H1 (cell line): ENCODE data around the gene CTRL. TPM values are rescaled to one million over a fixed set of nuclear protein-coding genes. Genes with fewer than 3 reads are reported as not detected.
A peak's percentile ranks its signal among the peaks of the same experiment; 100 is the strongest.

ENCODE experiments used
- EP300 ChIP-seq, 2 experiments: IDR thresholded peaks; 1 replicate in 1 of 2; 2 replicates in 1 of 2; pipeline ENCODE4 v1.6.1; 2011 to 2012; ENCODE audit warnings: low read depth in 2 of 2, low read length in 2 of 2, mild to moderate bottlenecking in 2 of 2, borderline replicate concordance in 1 of 2, inconsistent platforms in 1 of 2, moderate library complexity in 1 of 2
- GABPA ChIP-seq: IDR thresholded peaks from 2 replicates; pipeline ENCODE4 v1.6.1; 2011; ENCODE audit warnings: mild to moderate bottlenecking, low read length, moderate library complexity, borderline replicate concordance; ENCODE audit not compliant: insufficient read depth
- JUND ChIP-seq: IDR thresholded peaks from 2 replicates; pipeline ENCODE4 v1.6.1; 2011; ENCODE audit warnings: mild to moderate bottlenecking, improper control_type of control experiment, low read length
- POLR2A ChIP-seq, 2 experiments: IDR thresholded peaks; 1 replicate in 1 of 2; 2 replicates in 1 of 2; pipeline ENCODE4 v1.6.1; 2011; ENCODE audit warnings: low read depth in 2 of 2, low read length in 2 of 2, mild to moderate bottlenecking in 2 of 2; ENCODE audit errors: control extremely low read depth in 1 of 2
- polyA plus RNA-seq, 7 experiments: library from polyadenylated mRNA; depleted of rRNA in 3 of 7; stranded (reverse) in 5 of 7; unstranded in 2 of 7; fragments of >200 nt in 5 of 7; fragments of 200-250 nt in 2 of 7; gene quantifications; 1 replicate in 5 of 7; 2 replicates in 1 of 7; 4 replicates in 1 of 7; pipeline versions ENCODE4 v1.2.1 to v1.2.3, GENCODE V29; 2011 to 2013; ENCODE audit warnings: missing spikeins in 2 of 7, mixed read lengths in 2 of 7
- total RNA-seq: library from RNA; stranded (reverse); fragmentation: NEBNext Ultra II Directional; extraction: Animal tissue kit (Norgen Biotek cat#: 25700); gene quantifications from 2 replicates; pipeline ENCODE4 v1.2.1, GENCODE V29; 2021
- TF ChIP-seq, protein P1 (sequence below): fragments of 300-600 bp; sonication (generic); IDR thresholded peaks from 2 replicates; pipeline ENCODE4 v1.7.1; 2012; ENCODE audit warnings: low read length, moderate library complexity, mild to moderate bottlenecking, inconsistent platforms; ENCODE audit not compliant: insufficient replicate concordance

Gene CTRL
- total and polyA plus RNA-seq, 2 of the 8 experiments (the other 6 are each of a cell fraction or from before 2014, with no cell fraction given), result 1.7 to 4.2 TPM

DNA sequence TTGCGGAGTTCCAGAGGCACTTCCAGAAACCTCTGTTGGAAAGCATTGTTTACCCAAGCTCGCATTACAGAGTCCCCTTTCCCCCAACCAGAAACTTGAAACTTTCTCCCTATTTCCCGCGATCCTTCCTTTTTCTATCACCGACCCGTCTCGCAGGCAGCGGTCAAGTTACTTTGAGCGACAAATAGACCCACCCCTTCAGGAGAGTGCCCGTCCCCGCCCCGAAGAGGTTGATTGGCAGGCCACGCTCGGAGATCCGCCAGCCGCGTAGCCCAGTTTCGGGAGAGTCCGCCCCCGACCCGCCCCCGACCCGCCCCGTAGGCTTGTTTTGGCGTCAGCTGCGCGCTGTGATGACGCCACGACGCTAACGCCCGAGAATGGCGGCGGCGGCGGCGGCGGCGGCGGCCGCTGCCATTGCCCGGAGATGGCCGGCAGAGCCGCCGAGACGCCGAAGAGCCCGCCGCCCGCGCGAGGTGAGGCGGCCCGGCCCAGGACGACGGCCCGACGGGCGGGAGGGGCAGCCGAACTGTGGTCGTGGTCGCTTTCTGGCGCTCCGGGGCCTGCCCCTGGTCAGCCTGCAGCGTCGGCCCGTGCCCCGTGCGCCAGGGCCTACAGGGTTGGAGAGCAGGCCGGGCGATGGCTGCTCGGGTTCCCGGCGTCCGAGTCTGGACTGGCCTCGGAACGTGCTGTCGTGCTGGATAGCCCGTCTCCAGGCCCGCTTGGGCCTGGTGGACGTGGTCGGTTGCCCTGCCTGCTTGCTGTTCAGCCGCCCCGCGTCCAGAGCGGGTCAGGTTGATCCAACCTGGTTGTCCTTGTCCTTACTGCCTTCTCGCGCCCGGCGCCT is 38.5 kb downstream of the CTRL start, which contains the start of gene PSKH1 (continued):
- TF ChIP-seq GABPA (no peak), POLR2A (IDR thresholded peaks at IDR 0.05; ENCODE audit: control extremely low read depth in 1 of 2, low read depth in 2 of 2, low read length in 2 of 2) (peak; percentile 56 to 81), JUND (no peak), EP300 (IDR thresholded peaks at IDR 0.05; ENCODE audit: borderline replicate concordance in 1 of 2, low read depth in 2 of 2, low read length in 2 of 2) (0 out of 3 replicates have a peak, but pooled peaks of 1 of the 2 experiments have one; percentile 43)
- TF ChIP-seq, protein P1, sequence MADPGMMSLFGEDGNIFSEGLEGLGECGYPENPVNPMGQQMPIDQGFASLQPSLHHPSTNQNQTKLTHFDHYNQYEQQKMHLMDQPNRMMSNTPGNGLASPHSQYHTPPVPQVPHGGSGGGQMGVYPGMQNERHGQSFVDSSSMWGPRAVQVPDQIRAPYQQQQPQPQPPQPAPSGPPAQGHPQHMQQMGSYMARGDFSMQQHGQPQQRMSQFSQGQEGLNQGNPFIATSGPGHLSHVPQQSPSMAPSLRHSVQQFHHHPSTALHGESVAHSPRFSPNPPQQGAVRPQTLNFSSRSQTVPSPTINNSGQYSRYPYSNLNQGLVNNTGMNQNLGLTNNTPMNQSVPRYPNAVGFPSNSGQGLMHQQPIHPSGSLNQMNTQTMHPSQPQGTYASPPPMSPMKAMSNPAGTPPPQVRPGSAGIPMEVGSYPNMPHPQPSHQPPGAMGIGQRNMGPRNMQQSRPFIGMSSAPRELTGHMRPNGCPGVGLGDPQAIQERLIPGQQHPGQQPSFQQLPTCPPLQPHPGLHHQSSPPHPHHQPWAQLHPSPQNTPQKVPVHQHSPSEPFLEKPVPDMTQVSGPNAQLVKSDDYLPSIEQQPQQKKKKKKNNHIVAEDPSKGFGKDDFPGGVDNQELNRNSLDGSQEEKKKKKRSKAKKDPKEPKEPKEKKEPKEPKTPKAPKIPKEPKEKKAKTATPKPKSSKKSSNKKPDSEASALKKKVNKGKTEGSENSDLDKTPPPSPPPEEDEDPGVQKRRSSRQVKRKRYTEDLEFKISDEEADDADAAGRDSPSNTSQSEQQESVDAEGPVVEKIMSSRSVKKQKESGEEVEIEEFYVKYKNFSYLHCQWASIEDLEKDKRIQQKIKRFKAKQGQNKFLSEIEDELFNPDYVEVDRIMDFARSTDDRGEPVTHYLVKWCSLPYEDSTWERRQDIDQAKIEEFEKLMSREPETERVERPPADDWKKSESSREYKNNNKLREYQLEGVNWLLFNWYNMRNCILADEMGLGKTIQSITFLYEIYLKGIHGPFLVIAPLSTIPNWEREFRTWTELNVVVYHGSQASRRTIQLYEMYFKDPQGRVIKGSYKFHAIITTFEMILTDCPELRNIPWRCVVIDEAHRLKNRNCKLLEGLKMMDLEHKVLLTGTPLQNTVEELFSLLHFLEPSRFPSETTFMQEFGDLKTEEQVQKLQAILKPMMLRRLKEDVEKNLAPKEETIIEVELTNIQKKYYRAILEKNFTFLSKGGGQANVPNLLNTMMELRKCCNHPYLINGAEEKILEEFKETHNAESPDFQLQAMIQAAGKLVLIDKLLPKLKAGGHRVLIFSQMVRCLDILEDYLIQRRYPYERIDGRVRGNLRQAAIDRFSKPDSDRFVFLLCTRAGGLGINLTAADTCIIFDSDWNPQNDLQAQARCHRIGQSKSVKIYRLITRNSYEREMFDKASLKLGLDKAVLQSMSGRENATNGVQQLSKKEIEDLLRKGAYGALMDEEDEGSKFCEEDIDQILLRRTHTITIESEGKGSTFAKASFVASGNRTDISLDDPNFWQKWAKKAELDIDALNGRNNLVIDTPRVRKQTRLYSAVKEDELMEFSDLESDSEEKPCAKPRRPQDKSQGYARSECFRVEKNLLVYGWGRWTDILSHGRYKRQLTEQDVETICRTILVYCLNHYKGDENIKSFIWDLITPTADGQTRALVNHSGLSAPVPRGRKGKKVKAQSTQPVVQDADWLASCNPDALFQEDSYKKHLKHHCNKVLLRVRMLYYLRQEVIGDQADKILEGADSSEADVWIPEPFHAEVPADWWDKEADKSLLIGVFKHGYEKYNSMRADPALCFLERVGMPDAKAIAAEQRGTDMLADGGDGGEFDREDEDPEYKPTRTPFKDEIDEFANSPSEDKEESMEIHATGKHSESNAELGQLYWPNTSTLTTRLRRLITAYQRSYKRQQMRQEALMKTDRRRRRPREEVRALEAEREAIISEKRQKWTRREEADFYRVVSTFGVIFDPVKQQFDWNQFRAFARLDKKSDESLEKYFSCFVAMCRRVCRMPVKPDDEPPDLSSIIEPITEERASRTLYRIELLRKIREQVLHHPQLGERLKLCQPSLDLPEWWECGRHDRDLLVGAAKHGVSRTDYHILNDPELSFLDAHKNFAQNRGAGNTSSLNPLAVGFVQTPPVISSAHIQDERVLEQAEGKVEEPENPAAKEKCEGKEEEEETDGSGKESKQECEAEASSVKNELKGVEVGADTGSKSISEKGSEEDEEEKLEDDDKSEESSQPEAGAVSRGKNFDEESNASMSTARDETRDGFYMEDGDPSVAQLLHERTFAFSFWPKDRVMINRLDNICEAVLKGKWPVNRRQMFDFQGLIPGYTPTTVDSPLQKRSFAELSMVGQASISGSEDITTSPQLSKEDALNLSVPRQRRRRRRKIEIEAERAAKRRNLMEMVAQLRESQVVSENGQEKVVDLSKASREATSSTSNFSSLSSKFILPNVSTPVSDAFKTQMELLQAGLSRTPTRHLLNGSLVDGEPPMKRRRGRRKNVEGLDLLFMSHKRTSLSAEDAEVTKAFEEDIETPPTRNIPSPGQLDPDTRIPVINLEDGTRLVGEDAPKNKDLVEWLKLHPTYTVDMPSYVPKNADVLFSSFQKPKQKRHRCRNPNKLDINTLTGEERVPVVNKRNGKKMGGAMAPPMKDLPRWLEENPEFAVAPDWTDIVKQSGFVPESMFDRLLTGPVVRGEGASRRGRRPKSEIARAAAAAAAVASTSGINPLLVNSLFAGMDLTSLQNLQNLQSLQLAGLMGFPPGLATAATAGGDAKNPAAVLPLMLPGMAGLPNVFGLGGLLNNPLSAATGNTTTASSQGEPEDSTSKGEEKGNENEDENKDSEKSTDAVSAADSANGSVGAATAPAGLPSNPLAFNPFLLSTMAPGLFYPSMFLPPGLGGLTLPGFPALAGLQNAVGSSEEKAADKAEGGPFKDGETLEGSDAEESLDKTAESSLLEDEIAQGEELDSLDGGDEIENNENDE, result no peak
